Measurements from ENCODE around the gene KCNE2. TPM values are rescaled to one million over a fixed set of nuclear protein-coding genes. Genes with fewer than 3 reads are reported as not detected.
"Not testable (repeated sequence)": the region's sequence is repeated elsewhere in the genome, so short reads cannot be mapped to it uniquely, and the experiment has no call there.

KCNE2 gene
- total RNA-seq, 1 experiment from 2014 or later, result not detected

GRCh38 chr21:34353182-34353581 lies 10.6 kb upstream of the KCNE2 start:
- no peak for DNase-seq (ENCODE audit: low spot score)

- DNase-seq (ENCODE audit: low spot score), result no peak
Observed at GRCh38 chr21:34354836-34355235, 9.0 kb upstream of the KCNE2 start.

GRCh38 chr21:34355570-34355969 lies 8.2 kb upstream of the KCNE2 start:
- DNase-seq (ENCODE audit: low spot score), result no peak

GRCh38 chr21:34357889-34358288 lies 5.9 kb upstream of the KCNE2 start:
- no peak for DNase-seq (ENCODE audit: low spot score)

- DNase-seq (ENCODE audit: low spot score), result no peak
Observed at GRCh38 chr21:34358866-34359265, 4.9 kb upstream of the KCNE2 start.

- DNase-seq (ENCODE audit: low spot score), result no peak
Observed at GRCh38 chr21:34360488-34361241, 3.1 kb upstream of the KCNE2 start.

GRCh38 chr21:34362136-34362444 lies 1.7 kb upstream of the KCNE2 start:
- DNase-seq (ENCODE audit: low spot score), result no peak

GRCh38 chr21:34362670-34363069 lies 1.1 kb upstream of the KCNE2 start:
- DNase-seq (ENCODE audit: low spot score), result no peak

- DNase-seq (ENCODE audit: low spot score), result no peak
Observed at GRCh38 chr21:34364921-34365320, 1.1 kb downstream of the KCNE2 start.

GRCh38 chr21:34365809-34366208 lies 2.0 kb downstream of the KCNE2 start:
- no peak for DNase-seq (ENCODE audit: low spot score)

- peak; percentile 78 for DNase-seq (ENCODE audit: low spot score)
Observed at GRCh38 chr21:34367320-34367935, 3.6 kb downstream of the KCNE2 start.

GRCh38 chr21:34369741-34370140 lies 5.9 kb downstream of the KCNE2 start:
- no peak for DNase-seq (ENCODE audit: low spot score)

GRCh38 chr21:34372321-34372720 lies 8.5 kb downstream of the KCNE2 start:
- DNase-seq (ENCODE audit: low spot score), result no peak

- DNase-seq (ENCODE audit: low spot score), result not testable (repeated sequence)
Observed at GRCh38 chr21:34374462-34374861, 10.7 kb downstream of the KCNE2 start.

GRCh38 chr21:34374940-34375618 lies 11.3 kb downstream of the KCNE2 start, which contains the start of gene SMIM11:
Gene SMIM11 (plus strand): TSS chr21:34375507. CDS start chr21:34379505, 3,998 bp downstream.
- DNase-seq (ENCODE audit: low spot score), result not testable (repeated sequence)

- DNase-seq (ENCODE audit: low spot score), result not testable (repeated sequence)
Observed at GRCh38 chr21:34375619-34375972, 11.8 kb downstream of the KCNE2 start.

- not testable (repeated sequence) for DNase-seq (ENCODE audit: low spot score)
Observed at GRCh38 chr21:34383138-34383537, 19.3 kb downstream of the KCNE2 start.

- DNase-seq (ENCODE audit: low spot score), result not testable (repeated sequence)
Observed at GRCh38 chr21:34383724-34384415, 20.1 kb downstream of the KCNE2 start.

GRCh38 chr21:34400522-34400921 lies 36.7 kb downstream of the KCNE2 start:
- not testable (repeated sequence) for DNase-seq (ENCODE audit: low spot score)

GRCh38 chr21:34404742-34405141 lies 40.9 kb downstream of the KCNE2 start:
- not testable (repeated sequence) for DNase-seq (ENCODE audit: low spot score)

- not testable (repeated sequence) for DNase-seq (ENCODE audit: low spot score)
Observed at GRCh38 chr21:34405686-34406085, 41.9 kb downstream of the KCNE2 start.

GRCh38 chr21:34406102-34406501 lies 42.3 kb downstream of the KCNE2 start:
- DNase-seq (ENCODE audit: low spot score), result not testable (repeated sequence)
